OCI-LY3 (cell line): ENCODE data around the gene EIF2D.

Source experiments
- H2AFZ ChIP-seq: fragments of 200-600, 300-600 bp; shearing (Covaris generic); 2 replicates; pipeline ENCODE4 v1.6.0; 2014; ENCODE audit warnings: antibody characterized with exemption, low read depth, low read length
- H3K27ac ChIP-seq: fragments of 200-600, 300-600 bp; sonication (generic); 2 replicates; pipeline ENCODE4 v1.5.1; 2014; ENCODE audit warnings: mild to moderate bottlenecking, low read length, moderate library complexity, mixed read lengths
- H3K27me3 ChIP-seq: fragments of 200-600, 300-600 bp; sonication (generic); 2 replicates; pipeline ENCODE4 v1.6.1; 2014; ENCODE audit warnings: low read depth, low read length, mixed read lengths
- H3K36me3 ChIP-seq: fragments of 200-600, 300-600 bp; sonication (generic); replicated peaks from 2 replicates; pipeline ENCODE3; 2014; ENCODE audit warnings: low read depth, low read length, mixed read lengths
- H3K4me1 ChIP-seq: fragments of 300-600, 200-600 bp; sonication (generic); 2 replicates; pipeline ENCODE4 v1.6.1; 2014; ENCODE audit warnings: low read length, mixed read lengths
- H3K4me2 ChIP-seq: fragments of 200-600, 300-600 bp; sonication (generic); 2 replicates; pipeline ENCODE4 v1.6.1; 2014; ENCODE audit warnings: low read length, mixed read lengths
- H3K4me3 ChIP-seq: fragments of 300-600, 200-600 bp; sonication (generic); 2 replicates; pipeline ENCODE4 v1.5.1; 2014; ENCODE audit warnings: antibody characterized with exemption, mild to moderate bottlenecking, low read length, moderate library complexity
- H3K79me2 ChIP-seq: fragments of 300-600, 200-600 bp; shearing (Covaris generic); 2 replicates; pipeline ENCODE4 v1.6.1; 2014; ENCODE audit warnings: mild to moderate bottlenecking, low read length, mixed read lengths
- H3K9ac ChIP-seq: fragments of 300-600, 200-600 bp; shearing (Covaris generic); 2 replicates; pipeline ENCODE4 v1.6.0; 2014; ENCODE audit warnings: mild to moderate bottlenecking, low read length, moderate library complexity
- H3K9me3 ChIP-seq: fragments of 200-600, 300-600 bp; shearing (Covaris generic); 2 replicates; pipeline ENCODE4 v1.6.1; 2014; ENCODE audit warnings: low read length, mixed read lengths; ENCODE audit not compliant: insufficient read depth
- H4K20me1 ChIP-seq: fragments of 200-600, 300-600 bp; sonication (generic); 2 replicates; pipeline ENCODE4 v1.6.1; 2016; ENCODE audit warnings: low read length, mixed read lengths; ENCODE audit not compliant: insufficient read depth
- CTCF ChIP-seq: fragments of 200-600, 300-600 bp; sonication (generic); IDR thresholded peaks from 2 replicates; pipeline ENCODE4 v1.5.1; 2014; ENCODE audit warnings: antibody characterized with exemption, low read length, low read depth
- EZH2phosphoT487 ChIP-seq: fragments of 200-600 bp; shearing (Covaris generic); IDR thresholded peaks from 2 replicates; pipeline ENCODE4 v1.6.1; 2018; ENCODE audit warnings: antibody characterized with exemption, mixed run types, low read depth

The EIF2D gene

GRCh38 chr1:206600527-206600926 lies 11.7 kb downstream of the EIF2D start:
- Histone ChIP-seq H4K20me1 (no peaks in the 10 kb centered on the region), H3K9me3 (no peaks in the 10 kb centered on the region), H3K9ac (no peak overlapping the region), H3K79me2 (no peaks in the 10 kb centered on the region), H3K4me1 (no peaks in the 10 kb centered on the region), H3K27me3 (no peaks in the 10 kb centered on the region), H2AFZ (no peak overlapping the region), H3K36me3 (peaks cover 67% of the 10 kb centered on the region), H3K4me3 (no peak overlapping the region), H3K4me2 (no peak overlapping the region), H3K27ac (no peak overlapping the region)
- TF ChIP-seq EZH2phosphoT487 (no peak), CTCF (no peak)

GRCh38 chr1:206596319-206596666 lies 16.0 kb downstream of the EIF2D start:
- Histone ChIP-seq H3K9ac (no peak overlapping the region), H3K27me3 (no peaks in the 10 kb centered on the region), H3K27ac (no peak overlapping the region), H3K4me3 (no peak overlapping the region), H3K79me2 (no peaks in the 10 kb centered on the region), H3K4me1 (no peaks in the 10 kb centered on the region), H2AFZ (no peak overlapping the region), H3K9me3 (no peaks in the 10 kb centered on the region), H3K4me2 (no peak overlapping the region), H3K36me3 (peaks cover 66% of the 10 kb centered on the region), H4K20me1 (no peaks in the 10 kb centered on the region)
- no peak for TF ChIP-seq EZH2phosphoT487

- TF ChIP-seq CTCF: no peak
- Histone ChIP-seq H2AFZ (no peak overlapping the region), H3K36me3 (peaks cover 69% of the 10 kb centered on the region), H3K27ac (no peak overlapping the region), H3K9me3 (no peaks in the 10 kb centered on the region), H3K27me3 (no peaks in the 10 kb centered on the region), H3K79me2 (no peaks in the 10 kb centered on the region), H3K4me2 (no peak overlapping the region), H3K4me3 (no peak overlapping the region), H4K20me1 (no peaks in the 10 kb centered on the region), H3K4me1 (no peaks in the 10 kb centered on the region), H3K9ac (no peak overlapping the region)
Observed at GRCh38 chr1:206595581-206596318, 16.5 kb downstream of the EIF2D start.

- Histone ChIP-seq H3K79me2 (no peaks in the 10 kb centered on the region), H3K27ac (no peak overlapping the region), H2AFZ (no peak overlapping the region), H3K4me3 (no peak overlapping the region), H3K4me2 (no peak overlapping the region), H3K9ac (no peak overlapping the region), H3K4me1 (peaks cover 5% of the 10 kb centered on the region; the same call in 1 of the 2 replicates), H4K20me1 (peaks cover 5% of the 10 kb centered on the region; the same call in 1 of the 2 replicates), H3K9me3 (no peaks in the 10 kb centered on the region), H3K27me3 (no peaks in the 10 kb centered on the region), H3K36me3 (peaks cover 71% of the 10 kb centered on the region)
- TF ChIP-seq EZH2phosphoT487 (no peak), CTCF (no peak)
Observed at GRCh38 chr1:206593351-206593925, 18.8 kb downstream of the EIF2D start.
